MM.1S (cell line): ENCODE results near the gene SLC9A3.

ENCODE experiments used
- CTCF ChIP-seq: fragments of 300-600 bp; sonication (generic); IDR thresholded peaks from 2 replicates; pipeline ENCODE4 v1.5.1; 2016; ENCODE audit warnings: antibody characterized with exemption, low read length, mixed read lengths
- EZH2 ChIP-seq: fragments of 300-600 bp; sonication (generic); optimal IDR thresholded peaks from 2 replicates; pipeline ENCODE3; 2017; ENCODE audit warnings: low read depth, mild to moderate bottlenecking, antibody characterized with exemption, low read length, mixed read lengths

- no peak for TF ChIP-seq CTCF
- TF ChIP-seq EZH2, result no peak
Measured at GRCh38 chr5:520196-520849, 3.9 kb downstream of the SLC9A3 start.
